Astrocyte of the spinal cord (primary cell): Measurements from ENCODE around the gene LDLRAD4.

Experiments used
- DNase-seq: peaks from one replicate; pipeline ENCODE4 v3.0.0; 2011; ENCODE audit warnings: low read depth, low spot score
- H3K4me3 ChIP-seq: 2 replicates; pipeline ENCODE4 v1.5.1; 2011; ENCODE audit warnings: low read depth, mild to moderate bottlenecking, low read length, moderate library complexity
- CTCF ChIP-seq: IDR thresholded peaks from 2 replicates; pipeline ENCODE4 v1.5.1; 2012; ENCODE audit warnings: low read depth, mild to moderate bottlenecking, low read length, inconsistent platforms
- in situ Hi-C: cut with HindIII; loops from 2 replicates; pipeline ENCODE4 v1.10.0; 2017; ENCODE audit warnings: low sequenced_read_pairs

LDLRAD4 gene

GRCh38 chr18:13241893-13242175, 23.3 kb downstream of the LDLRAD4 start:
- no peak for DNase-seq
- H3K4me3 ChIP-seq = no peak overlapping the region
- in situ Hi-C loops = no loop called here
- no peak for TF ChIP-seq CTCF

GRCh38 chr18:13242797-13243196, 24.2 kb downstream of the LDLRAD4 start:
- H3K4me3 ChIP-seq = no peak overlapping the region
- no peak for DNase-seq
- in situ Hi-C loops = no loop called here
- no peak for TF ChIP-seq CTCF

GRCh38 chr18:13243363-13243762, 24.8 kb downstream of the LDLRAD4 start:
- in situ Hi-C loops = no loop called here
- TF ChIP-seq CTCF = no peak
- DNase-seq = no peak
- no peak overlapping the region for H3K4me3 ChIP-seq

- H3K4me3 ChIP-seq = no peak overlapping the region
- no peak for TF ChIP-seq CTCF
- DNase-seq = no peak
- in situ Hi-C loops = no loop called here
Measured at GRCh38 chr18:13244135-13244534, 25.6 kb downstream of the LDLRAD4 start.

GRCh38 chr18:13245481-13246000, 27.0 kb downstream of the LDLRAD4 start:
- in situ Hi-C loops = no loop called here
- no peak for TF ChIP-seq CTCF
- DNase-seq = no peak
- H3K4me3 ChIP-seq = no peak overlapping the region

- in situ Hi-C loops = no loop called here
- TF ChIP-seq CTCF = no peak
- no peak for DNase-seq
- no peak overlapping the region for H3K4me3 ChIP-seq
Measured at GRCh38 chr18:13246121-13246520, 27.6 kb downstream of the LDLRAD4 start.

- H3K4me3 ChIP-seq = no peak overlapping the region
- in situ Hi-C loops = no loop called here
- DNase-seq = no peak
- TF ChIP-seq CTCF = no peak
Measured at GRCh38 chr18:13246591-13246990, 28.0 kb downstream of the LDLRAD4 start.
